ENCODE measurements around the gene TNS3. TPM values are rescaled to one million over a fixed set of nuclear protein-coding genes. Genes with fewer than 3 reads are reported as not detected.

Gene TNS3
- total and polyA plus RNA-seq, 2 of the 13 experiments (the other 11 are each of a cell fraction or from before 2014, with no cell fraction given), result 52.9 to 55.7 TPM

GRCh38 chr7:47535035-47535703, 46.7 kb downstream of the TNS3 start:
- no TSS peak for BruUV-seq (replicated peaks)
- in situ Hi-C loops (cut with HindIII; ENCODE audit: extremely low pct_ligation_motif_present, low pct_unique_long_range_greater_than_20kb) (no loop called here), intact Hi-C loops (cut with micrococcal nuclease; ENCODE audit: unreplicated experiment) (loop anchor here (2.0 to 5.0 kb wide), 2 partner anchors 64 to 197 kb away; no protein-coding TSS in a partner anchor)
- H3K27ac ChIP-seq (ENCODE audit: extremely low read length, insufficient read depth, low read length), result peak overlapping the region; percentile 86
- H3K4me3 ChIP-seq (replicated peaks in 1 of 3; ENCODE audit: insufficient read depth in 1 of 3, low read depth in 2 of 3, low read length in 3 of 3), result peak overlapping the region; percentile 5 to 68 (median 41); a peak in 5 of 6 replicates
- ChIA-PET CTCF (ENCODE audit: low intra/inter-chr PET ratio, low total read pairs) (no interaction called here), POLR2A (interaction anchor here (0.9 to 2.7 kb wide), 13 partner anchors 16 to 252 kb away, joined by 3 to 13 read pairs (median 4); no protein-coding TSS in a partner anchor)
- peak; percentile 55 for ATAC-seq
- peak overlapping the region; percentile 90 for H3K4me2 ChIP-seq (ENCODE audit: low read depth, low read length)
- no peak overlapping the region for H2AFZ ChIP-seq (ENCODE audit: low read length)
- H3K79me2 ChIP-seq (ENCODE audit: insufficient read depth, low read length), result peaks cover 93% of the 10 kb centered on the region
- peaks cover 96% of the 10 kb centered on the region for H3K4me1 ChIP-seq (ENCODE audit: insufficient read depth, low read length)
- peak overlapping the region; percentile 65 for H3K9ac ChIP-seq (ENCODE audit: insufficient read depth, low read depth, low read length)
- 4% methylated on average over 5 of the region's 5 CpGs for WGBS (ENCODE audit: low lambda C conversion rate)
- H3K36me3 ChIP-seq (replicated peaks in 1 of 2; ENCODE audit: control insufficient read depth in 1 of 2, insufficient read depth in 2 of 2, low read length in 2 of 2), result peaks cover 1 to 3% of the 10 kb centered on the region in 2 experiments
- no peaks in the 10 kb centered on the region; a peak in 1 of 5 replicates for H3K27me3 ChIP-seq (ENCODE audit: control insufficient read depth in 1 of 2, insufficient read depth in 2 of 2, low read length in 2 of 2)
- peak; percentile 77 for FAIRE-seq
- DNase-seq (ENCODE audit: low spot score), result peak; percentile 87
- no peaks in the 10 kb centered on the region for H3K9me3 ChIP-seq (ENCODE audit: low read length)
- H4K20me1 ChIP-seq (ENCODE audit: insufficient read depth, low read length), result peaks cover 33% of the 10 kb centered on the region
- TF ChIP-seq MAF1 (CRISPR knock-in tag; IDR thresholded peaks at IDR 0.05; ENCODE audit: borderline replicate concordance) (no peak), ZNF761 (CRISPR knock-in tag; conservative IDR thresholded peaks at IDR 0.05) (0 out of 2 replicates have a peak, but pooled peaks have one; percentile 12), SOX6 (IDR thresholded peaks at IDR 0.05) (no peak), SOX6 (CRISPR knock-in tag; IDR thresholded peaks at IDR 0.05) (peak; percentile 83), BCL6 (CRISPR knock-in tag; IDR thresholded peaks at IDR 0.05) (peak; percentile 90), NR2F6 (IDR thresholded peaks at IDR 0.05) (peak; percentile 86), NR2F6 (CRISPR knock-in tag; IDR thresholded peaks at IDR 0.05) (peak; percentile 85), TARDBP (CRISPR knock-in tag; IDR thresholded peaks at IDR 0.05) (peak; percentile 76; the same call in 1 of the 2 replicates), SKIL (CRISPR knock-in tag; IDR thresholded peaks at IDR 0.05; ENCODE audit: borderline replicate concordance) (peak; percentile 93), ZFX (CRISPR knock-in tag; IDR thresholded peaks at IDR 0.05; ENCODE audit: low read depth) (0 out of 2 replicates have a peak, but pooled peaks have one; percentile 30), ZNF205 (CRISPR knock-in tag; IDR thresholded peaks at IDR 0.05) (peak; percentile 20; the same call in 1 of the 2 replicates), ZBTB43 (CRISPR knock-in tag; conservative IDR thresholded peaks at IDR 0.05) (peak; percentile 71), SATB2 (CRISPR knock-in tag; IDR thresholded peaks at IDR 0.05) (0 out of 2 replicates have a peak, but pooled peaks have one; percentile 67), CEBPG (CRISPR knock-in tag; IDR thresholded peaks at IDR 0.05) (peak; percentile 53), CREM (IDR thresholded peaks at IDR 0.05) (peak; percentile 62; the same call in 1 of the 2 replicates), CREM (CRISPR knock-in tag; IDR thresholded peaks at IDR 0.05) (no peak), ZBTB20 (CRISPR knock-in tag; IDR thresholded peaks at IDR 0.05; ENCODE audit: borderline replicate concordance, low read depth) (0 out of 2 replicates have a peak, but pooled peaks have one; percentile 52), ZFP82 (CRISPR knock-in tag; IDR thresholded peaks at IDR 0.05; ENCODE audit: borderline replicate concordance) (no peak), ZBTB4 (CRISPR knock-in tag; IDR thresholded peaks at IDR 0.05; ENCODE audit: borderline replicate concordance) (no peak)

Measured in HepG2 (cell line).